IMR-90 (cell line): ENCODE results near the gene SLC25A33. TPM values are rescaled to one million over a fixed set of nuclear protein-coding genes. Genes with fewer than 3 reads are reported as not detected.

Source experiments
- ATAC-seq: fragments of 200-7000 bp; cut with Tn5 transposase; 2 replicates; pipeline ENCODE4 v1.9.1; 2020; ENCODE audit warnings: low read depth, mild to moderate bottlenecking, moderate library complexity
- BruUV-seq: library from RNA; stranded (reverse); fragments of 400-500 nt; replicated peaks from 2 replicates; lab custom pipeline; 2021; lab: Mats Ljungman, UMichigan
- CTCF ChIA-PET: fragments of 300-600 bp; formaldehyde crosslinking; extraction: SDS; loops from one replicate; lab custom pipeline; 2021; ENCODE audit warnings: antibody characterized with exemption; lab: Yijun Ruan, JAX
- POLR2A ChIA-PET: fragments of 300-600 bp; sonication (Branson Sonifier 250); formaldehyde crosslinking; loops from one replicate; lab custom pipeline; 2022; ENCODE audit warnings: antibody characterized with exemption; ENCODE audit not compliant: unreplicated experiment; lab: Charles Lee
- DNase-seq: peaks from one replicate; pipeline ENCODE4 v3.0.0; 2013
- H2AFZ ChIP-seq: replicated peaks from 2 replicates; pipeline ENCODE3; 2013; ENCODE audit warnings: low read length, mild to moderate bottlenecking; ENCODE audit not compliant: poor library complexity
- H2AK5ac ChIP-seq: 2 replicates; pipeline ENCODE4 v1.6.1; 2013; ENCODE audit warnings: low read depth, low read length, inconsistent platforms
- H2AK9ac ChIP-seq: replicated peaks from 2 replicates; pipeline ENCODE3; 2013; ENCODE audit warnings: mild to moderate bottlenecking, low read depth, low read length, moderate library complexity; ENCODE audit not compliant: poor library complexity
- H2BK120ac ChIP-seq: 2 replicates; pipeline ENCODE4 v1.6.1; 2013; ENCODE audit warnings: low read depth, low read length, inconsistent platforms
- H2BK15ac ChIP-seq: 3 replicates; pipeline ENCODE4 v1.6.1; 2013; ENCODE audit warnings: low read depth, low read length, inconsistent platforms
- H2BK20ac ChIP-seq: 2 replicates; pipeline ENCODE4 v1.6.1; 2013; ENCODE audit warnings: low read depth, mild to moderate bottlenecking, inconsistent platforms, low read length, moderate library complexity
- H2BK5ac ChIP-seq: 2 replicates; pipeline ENCODE4 v1.6.1; 2013; ENCODE audit warnings: mild to moderate bottlenecking, low read depth, low read length, inconsistent platforms; ENCODE audit not compliant: poor library complexity, severe bottlenecking
- H3K14ac ChIP-seq: replicated peaks from 2 replicates; pipeline ENCODE4 v1.6.1; 2013; ENCODE audit warnings: low read depth, low read length, inconsistent platforms
- H3K18ac ChIP-seq: 2 replicates; pipeline ENCODE4 v1.6.1; 2013; ENCODE audit warnings: low read depth, low read length, control low read depth
- H3K23ac ChIP-seq: 2 replicates; pipeline ENCODE4 v1.6.1; 2013; ENCODE audit warnings: low read depth, low read length, inconsistent platforms
- H3K27ac ChIP-seq: 2 replicates; pipeline ENCODE4 v1.5.1; 2013; ENCODE audit warnings: mild to moderate bottlenecking, control low read depth, low read length; ENCODE audit not compliant: insufficient read depth
- H3K27me3 ChIP-seq: 2 replicates; pipeline ENCODE4 v1.6.1; 2013; ENCODE audit warnings: low read length; ENCODE audit not compliant: control insufficient read depth, insufficient read depth
- H3K36me3 ChIP-seq: 2 replicates; pipeline ENCODE4 v1.6.1; 2013; ENCODE audit warnings: low read length, mixed read lengths; ENCODE audit not compliant: control insufficient read depth, insufficient read depth
- H3K4ac ChIP-seq: 2 replicates; pipeline ENCODE4 v1.6.1; 2013; ENCODE audit warnings: low read depth, low read length, inconsistent platforms
- H3K4me1 ChIP-seq: 2 replicates; pipeline ENCODE4 v1.6.1; 2013; ENCODE audit warnings: low read length, mixed read lengths; ENCODE audit not compliant: control insufficient read depth, insufficient read depth
- H3K4me2 ChIP-seq: 2 replicates; pipeline ENCODE4 v1.6.1; 2013; ENCODE audit warnings: low read depth, mild to moderate bottlenecking, control low read depth, low read length, moderate library complexity
- H3K4me3 ChIP-seq: 2 replicates; pipeline ENCODE4 v1.5.1; 2013; ENCODE audit warnings: low read depth, mild to moderate bottlenecking, control low read depth, low read length, moderate library complexity; ENCODE audit not compliant: insufficient read depth
- H3K56ac ChIP-seq: 2 replicates; pipeline ENCODE4 v1.6.1; 2013; ENCODE audit warnings: low read length, inconsistent platforms; ENCODE audit not compliant: insufficient read depth; ENCODE audit errors: extremely low read depth
- H3K79me1 ChIP-seq, 2 experiments: 2 replicates each; pipeline ENCODE4 v1.6.1; 2013; ENCODE audit warnings: low read length in 2 of 2, inconsistent platforms in 1 of 2, low read depth in 1 of 2
- H3K9ac ChIP-seq: 2 replicates; pipeline ENCODE4 v1.6.1; 2013; ENCODE audit warnings: low read depth, low read length, control low read depth
- H3K9me1 ChIP-seq: 2 replicates; pipeline ENCODE4 v1.6.1; 2013; ENCODE audit warnings: low read length, inconsistent platforms; ENCODE audit not compliant: insufficient read depth
- H3K9me3 ChIP-seq: 2 replicates; pipeline ENCODE4 v1.6.1; 2013; ENCODE audit warnings: low read length; ENCODE audit not compliant: control insufficient read depth, insufficient read depth
- H4K20me1 ChIP-seq: 2 replicates; pipeline ENCODE4 v1.6.1; 2013; ENCODE audit warnings: low read length, inconsistent platforms; ENCODE audit not compliant: insufficient read depth
- H4K5ac ChIP-seq: 2 replicates; pipeline ENCODE4 v1.6.1; 2013; ENCODE audit warnings: mild to moderate bottlenecking, low read depth, low read length, control low read depth
- H4K8ac ChIP-seq, 2 experiments: 2 replicates each; pipeline ENCODE4 v1.6.1; 2013; ENCODE audit warnings: low read depth in 2 of 2, low read length in 2 of 2, control low read depth in 1 of 2, inconsistent platforms in 1 of 2
- H4K91ac ChIP-seq: 2 replicates; pipeline ENCODE4 v1.6.1; 2013; ENCODE audit warnings: low read depth, low read length, inconsistent platforms; ENCODE audit not compliant: insufficient read depth
- BHLHE40 ChIP-seq: fragments of 150-350 bp; IDR thresholded peaks from 2 replicates; pipeline ENCODE4 v1.6.1; 2016; ENCODE audit warnings: mild to moderate bottlenecking, low read depth, low read length
- CEBPB ChIP-seq: IDR thresholded peaks from 2 replicates; pipeline ENCODE4 v1.6.1; 2012; ENCODE audit warnings: low read depth, low read length, improper control_type of control experiment
- CHD1 ChIP-seq: IDR thresholded peaks from 2 replicates; pipeline ENCODE4 v1.6.1; 2012; ENCODE audit warnings: low read depth, low read length, improper control_type of control experiment
- CTCF ChIP-seq: conservative IDR thresholded peaks from 2 replicates; pipeline ENCODE4 v1.5.1; 2012; ENCODE audit warnings: mild to moderate bottlenecking, low read depth, low read length, improper control_type of control experiment
- FOS ChIP-seq: fragments of 150-350 bp; IDR thresholded peaks from 2 replicates; pipeline ENCODE4 v1.6.1; 2016; ENCODE audit warnings: low read depth, low read length
- MAFK ChIP-seq: IDR thresholded peaks from 2 replicates; pipeline ENCODE4 v1.6.1; 2012; ENCODE audit warnings: low read depth, low read length, improper control_type of control experiment
- MAZ ChIP-seq: IDR thresholded peaks from 2 replicates; pipeline ENCODE4 v1.6.1; 2012; ENCODE audit warnings: low read depth, mild to moderate bottlenecking, low read length, improper control_type of control experiment, moderate library complexity, borderline replicate concordance
- MXI1 ChIP-seq: IDR thresholded peaks from 2 replicates; pipeline ENCODE4 v1.6.1; 2012; ENCODE audit warnings: low read depth, mild to moderate bottlenecking, low read length, moderate library complexity, borderline replicate concordance
- NFE2L2 ChIP-seq: fragments of 150-350 bp; IDR thresholded peaks from 2 replicates; pipeline ENCODE4 v1.6.1; 2016; ENCODE audit warnings: low read depth, mild to moderate bottlenecking, low read length
- POLR2A ChIP-seq: IDR thresholded peaks from 2 replicates; pipeline ENCODE4 v1.6.1; 2012; ENCODE audit warnings: mild to moderate bottlenecking, low read depth, low read length
- RAD21 ChIP-seq: IDR thresholded peaks from 2 replicates; pipeline ENCODE4 v1.6.1; 2012; ENCODE audit warnings: low read length, improper control_type of control experiment
- RCOR1 ChIP-seq: IDR thresholded peaks from 2 replicates; pipeline ENCODE4 v1.6.1; 2012; ENCODE audit warnings: mild to moderate bottlenecking, low read length, improper control_type of control experiment; ENCODE audit not compliant: insufficient replicate concordance
- RFX5 ChIP-seq: IDR thresholded peaks from 2 replicates; pipeline ENCODE4 v1.8.0; 2012; ENCODE audit warnings: low read depth, mild to moderate bottlenecking, low read length, moderate library complexity
- SMC3 ChIP-seq: fragments of 150-350 bp; IDR thresholded peaks from 2 replicates; pipeline ENCODE4 v1.6.1; 2016; ENCODE audit warnings: low read depth, mild to moderate bottlenecking, antibody characterized with exemption, low read length, moderate library complexity
- USF2 ChIP-seq: fragments of 150-350 bp; IDR thresholded peaks from 2 replicates; pipeline ENCODE4 v1.6.1; 2017; ENCODE audit warnings: mild to moderate bottlenecking, antibody characterized with exemption, low read length, low read depth
- WGBS, 2 experiments: methylation state at CpG; one replicate each; pipeline versions ENCODE4 v1.1.5 to v1.1.7; 2013; ENCODE audit warnings: missing lambda C conversion rate in 2 of 2; ENCODE audit not compliant: insufficient read length in 1 of 2; ENCODE audit errors: extremely low coverage in 2 of 2; 5-methylcytosine and 5-hydroxymethylcytosine counted together
- dilution Hi-C: fragments of 300-500 bp; cut with HindIII; formaldehyde crosslinking; loops from one replicate; pipeline ENCODE4 v1.14.3; 2018; ENCODE audit warnings: low sequenced_read_pairs; ENCODE audit not compliant: unreplicated experiment
- in situ Hi-C: fragments of 300-500 bp; cut with MboI; formaldehyde crosslinking; loops from 3 replicates; pipeline ENCODE4 v1.14.3; 2019; ENCODE audit warnings: low sequenced_read_pairs, inconsistent platforms, mixed read lengths
- intact Hi-C: fragments of 100-400 bp; cut with micrococcal nuclease; formaldehyde crosslinking; loops from 2 replicates; pipeline ENCODE4 v1.10.0; 2022
- polyA plus RNA-seq, 3 experiments: library from polyadenylated mRNA; depleted of rRNA; stranded (reverse); fragments of >200 nt; gene quantifications; 2 replicates each; pipeline ENCODE4 v1.2.3, GENCODE V29; 2012; ENCODE audit warnings: low replicate concordance in 1 of 3
- total RNA-seq: library from RNA; depleted of rRNA; stranded (reverse); fragments of >200 nt; gene quantifications from 2 replicates; pipeline ENCODE4 v1.2.3, GENCODE V29; 2012
- TF ChIP-seq, protein P1 (sequence below): fragments of 150-350 bp; IDR thresholded peaks from 2 replicates; pipeline ENCODE4 v1.6.1; 2016; ENCODE audit warnings: low read depth, mild to moderate bottlenecking, low read length, moderate library complexity, borderline replicate concordance

SLC25A33 gene
- total and polyA plus RNA-seq, 2 of the 4 experiments (the other 2 are of a cell fraction) = 2.5 to 3.0 TPM

DNA sequence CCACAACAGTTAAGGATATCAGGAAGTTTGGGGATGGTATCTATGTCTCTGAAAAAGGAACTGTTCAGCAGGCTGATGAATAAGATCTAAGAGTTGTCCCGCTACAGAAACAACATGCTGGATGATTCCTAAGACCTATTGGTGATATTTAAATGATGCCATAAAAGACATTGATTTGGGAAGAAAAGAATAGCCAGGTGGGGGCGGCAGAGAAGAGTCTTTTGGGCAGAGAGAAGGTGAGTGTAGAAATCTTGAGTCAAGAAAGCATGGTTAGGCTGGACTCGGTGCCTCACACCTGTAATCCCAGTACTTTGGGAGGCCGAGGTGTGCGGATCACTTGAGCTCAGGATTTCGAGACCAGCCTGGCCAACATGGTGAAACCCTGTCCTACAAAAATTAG, 37.6 kb downstream of the SLC25A33 start:
- Histone ChIP-seq H3K36me3 (peaks cover 17% of the 10 kb centered on the region), H3K4ac (no peak overlapping the region), H2AK5ac (no peak overlapping the region), H3K79me1 (no peaks in the 10 kb centered on the region), H3K23ac (no peak overlapping the region), H4K91ac (no peak overlapping the region), H4K20me1 (no peaks in the 10 kb centered on the region), H2BK120ac (no peak overlapping the region), H2AFZ (no peak overlapping the region), H2BK5ac (no peak overlapping the region), H3K9me1 (no peaks in the 10 kb centered on the region), H3K14ac (no peak overlapping the region), H3K4me3 (no peak overlapping the region), H3K4me2 (no peak overlapping the region), H2AK9ac (no peak overlapping the region), H3K27me3 (no peaks in the 10 kb centered on the region), H3K27ac (no peak overlapping the region), H2BK15ac (no peak overlapping the region), H4K8ac (no peak overlapping the region), H3K18ac (no peak overlapping the region), H4K5ac (no peak overlapping the region), H3K56ac (no peak overlapping the region), H2BK20ac (no peak overlapping the region), H3K4me1 (no peaks in the 10 kb centered on the region), H3K9ac (no peak overlapping the region), H3K9me3 (no peaks in the 10 kb centered on the region)
- 90% methylated on average over 6 of the region's 6 CpGs; no CpG with 5 or more reads in 1 of the 2 experiments for WGBS, 2 experiments
- dilution Hi-C loops (no loop called here), intact Hi-C loops (no loop called here), in situ Hi-C loops (loop anchor here (5.0 to 10.0 kb wide), 2 partner anchors 85 to 302 kb away; no protein-coding TSS in a partner anchor)
- DNase-seq (no peak), ATAC-seq (no peak)
- ChIA-PET POLR2A (no interaction called here), CTCF (interaction anchor here (1.1 kb wide), 1 partner anchor 11 kb away, joined by 3 read pairs; no protein-coding TSS in a partner anchor)
- BruUV-seq = no TSS peak
- TF ChIP-seq RFX5 (no peak), RAD21 (no peak), POLR2A (no peak), CTCF (no peak), CEBPB (no peak), MAZ (no peak), CHD1 (no peak), USF2 (no peak), NFE2L2 (no peak), FOS (no peak), SMC3 (no peak), MAFK (no peak), BHLHE40 (no peak), RCOR1 (no peak), MXI1 (no peak)
- TF ChIP-seq, protein P1, sequence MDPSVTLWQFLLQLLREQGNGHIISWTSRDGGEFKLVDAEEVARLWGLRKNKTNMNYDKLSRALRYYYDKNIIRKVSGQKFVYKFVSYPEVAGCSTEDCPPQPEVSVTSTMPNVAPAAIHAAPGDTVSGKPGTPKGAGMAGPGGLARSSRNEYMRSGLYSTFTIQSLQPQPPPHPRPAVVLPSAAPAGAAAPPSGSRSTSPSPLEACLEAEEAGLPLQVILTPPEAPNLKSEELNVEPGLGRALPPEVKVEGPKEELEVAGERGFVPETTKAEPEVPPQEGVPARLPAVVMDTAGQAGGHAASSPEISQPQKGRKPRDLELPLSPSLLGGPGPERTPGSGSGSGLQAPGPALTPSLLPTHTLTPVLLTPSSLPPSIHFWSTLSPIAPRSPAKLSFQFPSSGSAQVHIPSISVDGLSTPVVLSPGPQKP = no peak
